Stimulated activated CD4-positive, alpha-beta T cell treated with anti-CD3 and anti-CD28 coated beads, Interleukin-2, amount 100 ng/mL, for 24 hours (primary cell): ENCODE measurements around the gene CDCA8.

ENCODE experiments used
- DNase-seq, 2 donors: peaks; one replicate each; pipeline ENCODE4 v3.0.0-alpha.2; 2020

CDCA8 gene

DNA sequence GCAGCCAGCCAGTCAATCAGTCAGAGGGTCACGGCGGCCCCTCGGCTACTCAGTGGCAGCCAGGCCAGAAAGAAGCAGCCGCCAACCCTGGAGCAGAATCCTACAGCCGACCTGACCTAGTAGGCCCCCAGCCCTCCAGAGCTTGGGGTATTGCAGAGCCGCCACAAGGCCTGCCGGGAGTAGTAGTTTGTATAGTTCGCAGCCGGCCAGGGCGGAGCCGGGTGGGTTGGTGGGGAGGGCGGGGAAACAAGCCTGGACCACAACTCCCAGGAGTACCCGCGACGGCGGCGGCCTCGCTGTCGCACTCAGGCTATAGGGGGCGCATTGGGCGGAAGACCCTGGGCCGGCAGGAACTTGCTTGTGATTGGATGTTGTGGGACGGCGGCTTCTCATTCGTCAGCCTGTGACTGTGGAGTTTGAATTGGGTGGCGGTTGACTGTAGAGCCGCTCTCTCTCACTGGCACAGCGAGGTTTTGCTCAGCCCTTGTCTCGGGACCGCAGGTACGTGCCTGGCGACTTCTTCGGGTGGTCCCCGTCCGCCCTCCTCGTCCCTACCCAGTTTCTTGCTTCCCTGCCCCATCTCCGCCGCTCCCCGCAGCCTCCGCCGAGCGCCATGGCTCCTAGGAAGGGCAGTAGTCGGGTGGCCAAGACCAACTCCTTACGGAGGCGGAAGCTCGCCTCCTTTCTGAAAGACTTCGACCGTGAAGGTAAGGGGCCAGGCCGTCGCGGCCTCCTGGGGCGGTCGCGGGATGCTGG lies at the start of gene CDCA8:
TSS of gene CDCA8 (plus strand) at position 439 of the 756 bp plus-strand sequence. CDS start at position 614, 175 bp downstream.
- peak; percentile 99 for DNase-seq

DNA sequence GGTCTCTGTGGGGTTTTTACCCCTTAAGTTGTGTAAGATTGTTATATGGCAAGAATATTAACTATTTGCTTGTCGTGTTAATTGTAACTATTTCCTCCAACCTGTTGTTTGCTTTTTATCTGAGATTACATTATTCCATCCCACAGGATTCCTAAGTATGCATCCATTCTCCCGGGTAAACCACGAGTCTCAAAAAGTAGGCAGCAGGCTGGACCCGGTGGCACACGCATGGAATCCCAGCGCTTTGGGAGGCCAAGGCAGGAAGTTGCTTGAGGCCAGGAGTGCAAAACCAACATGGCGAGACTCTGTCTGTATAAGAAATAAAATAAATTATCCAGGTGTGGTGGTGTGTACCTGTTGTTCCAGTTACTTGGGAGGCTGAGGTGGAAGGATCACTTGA lies 45.0 kb upstream of the CDCA8 start:
- no peak for DNase-seq

DNA sequence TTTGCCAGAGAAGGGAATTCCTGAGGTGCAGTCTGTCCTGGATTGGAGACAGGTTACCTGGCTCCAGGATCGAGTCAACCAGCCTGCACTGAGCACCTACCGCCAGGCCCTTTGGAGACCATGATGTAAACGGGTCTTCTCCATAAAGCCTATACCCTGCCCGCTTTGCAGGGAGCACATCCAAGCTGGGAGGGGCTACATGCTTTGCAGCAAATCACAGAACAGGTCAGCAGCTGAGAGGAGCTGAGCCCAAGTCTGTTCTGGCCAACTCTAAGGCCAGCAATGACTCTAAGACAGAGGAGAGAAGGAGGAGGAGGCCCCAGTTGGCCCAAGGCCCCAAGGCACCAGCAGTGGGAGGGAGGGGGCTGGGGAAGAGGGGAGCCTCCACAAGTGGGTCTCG lies 42.1 kb upstream of the CDCA8 start:
- no peak for DNase-seq

DNA sequence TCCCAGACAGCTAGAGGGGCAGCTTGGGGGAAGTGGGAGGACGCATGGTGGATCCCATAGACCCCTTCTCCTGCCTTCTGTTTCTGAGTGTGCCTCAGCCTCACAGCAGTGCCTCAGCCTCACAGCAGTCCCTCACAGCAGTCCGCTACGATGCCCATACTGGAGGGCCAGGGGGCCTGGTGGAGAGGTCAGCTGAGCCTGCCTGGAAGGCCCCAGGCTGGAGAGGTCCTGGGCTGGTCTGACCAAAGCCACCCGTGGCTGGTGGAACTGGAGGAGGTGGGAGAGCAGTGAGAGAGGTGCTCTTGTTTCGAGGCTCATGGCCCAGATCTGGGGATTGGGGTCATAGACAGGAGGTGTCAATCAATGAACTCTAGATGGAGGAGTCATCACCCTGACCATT lies 41.6 kb upstream of the CDCA8 start:
- DNase-seq: no peak

DNA sequence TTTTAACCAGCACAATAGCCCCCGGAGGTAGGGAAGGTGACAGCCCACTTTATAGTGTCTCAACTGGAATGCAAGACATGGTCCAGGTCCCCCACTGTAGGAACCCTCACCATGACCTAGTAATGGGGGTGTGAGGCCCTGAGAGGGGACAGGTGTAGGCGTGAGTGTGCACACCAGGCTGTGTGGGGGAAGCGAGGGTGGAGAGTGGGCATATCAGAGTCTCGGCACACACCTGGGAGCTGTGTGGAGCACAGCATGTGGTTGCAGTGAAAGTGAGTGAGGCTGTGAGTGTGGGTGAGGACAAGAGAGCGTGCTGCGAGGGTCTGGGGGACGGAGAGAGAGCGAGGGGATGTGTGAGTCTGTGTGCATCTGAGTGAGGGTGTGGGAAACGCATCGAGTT lies 40.5 kb upstream of the CDCA8 start:
- no peak for DNase-seq

DNA sequence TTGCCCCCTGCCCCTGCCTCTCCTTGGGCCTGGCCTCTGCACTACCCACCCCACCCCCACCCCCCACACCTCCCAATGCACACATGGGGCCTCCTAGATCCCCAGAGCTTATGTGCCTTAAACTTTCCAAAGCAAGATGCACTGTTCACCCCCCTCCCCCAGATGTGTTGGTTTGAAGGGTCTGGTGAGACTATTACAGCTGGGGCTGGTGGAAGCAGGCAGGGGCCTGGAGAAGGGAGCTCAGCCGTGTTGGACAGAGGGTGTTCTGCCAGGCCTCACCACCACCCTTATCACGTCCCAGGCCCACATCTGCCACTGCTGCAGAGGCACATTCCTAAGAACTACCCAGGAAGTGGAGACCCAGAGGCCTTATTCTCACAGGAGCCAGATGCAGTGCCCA lies 39.3 kb upstream of the CDCA8 start:
- no peak for DNase-seq

DNA sequence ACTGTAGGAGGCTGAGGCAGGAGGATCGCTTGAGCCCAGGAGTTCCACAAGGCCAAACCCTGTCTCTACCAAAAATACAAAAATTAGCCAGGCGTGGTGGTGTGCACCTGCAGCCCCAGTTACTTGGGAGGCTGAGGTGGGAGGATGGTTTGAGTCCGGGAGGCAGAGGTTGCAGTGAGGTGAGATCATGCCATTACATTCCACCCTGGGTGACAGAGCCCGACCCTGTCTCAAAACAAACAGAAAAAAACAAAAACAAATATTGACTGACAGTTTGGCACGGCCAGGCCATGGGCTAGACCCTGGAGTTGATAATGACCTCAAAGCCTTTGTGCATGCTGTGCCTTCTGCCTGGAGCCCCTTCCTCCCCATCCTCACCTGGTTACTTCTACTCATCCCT lies 38.4 kb upstream of the CDCA8 start:
- DNase-seq: no peak

DNA sequence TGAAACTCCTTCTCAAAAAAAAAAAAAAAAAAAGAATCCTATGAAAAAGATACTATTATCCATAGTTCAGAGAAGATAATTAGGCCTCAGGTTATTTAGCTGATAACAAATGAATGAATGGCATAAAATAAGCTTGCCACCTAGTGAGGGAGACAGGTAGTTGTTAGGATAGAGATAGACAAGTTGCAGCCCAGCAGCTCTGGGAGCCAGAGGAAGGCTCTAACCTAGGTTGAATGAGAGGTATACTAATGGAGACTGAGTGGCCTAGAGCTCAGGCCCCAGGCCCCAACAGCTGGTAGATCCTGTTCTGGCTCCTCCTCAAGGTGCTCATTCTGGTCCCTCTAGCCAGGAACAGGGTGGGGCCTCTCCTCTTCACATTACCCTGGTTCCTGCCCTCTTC lies 37.0 kb upstream of the CDCA8 start:
- DNase-seq: no peak

DNA sequence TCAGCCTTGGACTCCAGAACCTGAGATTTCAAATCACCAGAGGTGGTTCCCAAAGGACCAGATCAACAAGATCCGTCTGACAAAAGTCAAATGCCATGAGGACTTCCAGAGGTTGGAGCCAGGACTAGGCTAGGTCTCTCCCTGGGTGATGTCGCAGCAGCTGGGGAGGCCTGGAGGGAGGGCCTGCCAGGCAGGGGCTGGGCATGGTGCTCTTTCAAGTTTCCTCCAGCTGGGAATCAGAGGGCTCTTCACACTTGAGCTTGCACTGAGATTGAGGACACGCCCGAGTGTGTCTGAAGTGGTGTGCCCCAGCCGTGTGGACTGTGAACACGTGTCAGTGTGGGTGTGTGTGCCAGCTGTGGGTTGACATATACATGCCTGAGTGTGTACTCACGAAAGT lies 36.3 kb upstream of the CDCA8 start:
- no peak for DNase-seq

DNA sequence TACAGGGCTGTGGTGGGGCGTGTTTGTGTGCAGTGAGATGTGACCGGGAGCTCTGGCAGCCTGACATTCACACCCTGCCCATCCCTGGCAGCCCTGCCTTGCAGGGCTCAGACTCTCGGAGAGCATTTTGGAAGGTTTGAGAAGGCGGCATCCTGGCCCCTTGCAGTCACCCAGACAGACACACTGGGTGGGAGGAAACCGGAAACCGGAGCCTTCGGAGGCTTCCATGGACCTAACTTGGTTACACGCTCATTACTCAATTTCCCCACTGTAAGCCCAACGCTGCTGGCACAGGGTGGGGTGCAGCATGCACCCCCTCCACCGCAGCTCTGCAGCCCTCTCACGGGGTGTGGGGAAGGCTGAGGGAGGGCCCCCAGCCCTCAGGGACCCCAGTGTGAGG lies 35.4 kb upstream of the CDCA8 start:
- no peak for DNase-seq

DNA sequence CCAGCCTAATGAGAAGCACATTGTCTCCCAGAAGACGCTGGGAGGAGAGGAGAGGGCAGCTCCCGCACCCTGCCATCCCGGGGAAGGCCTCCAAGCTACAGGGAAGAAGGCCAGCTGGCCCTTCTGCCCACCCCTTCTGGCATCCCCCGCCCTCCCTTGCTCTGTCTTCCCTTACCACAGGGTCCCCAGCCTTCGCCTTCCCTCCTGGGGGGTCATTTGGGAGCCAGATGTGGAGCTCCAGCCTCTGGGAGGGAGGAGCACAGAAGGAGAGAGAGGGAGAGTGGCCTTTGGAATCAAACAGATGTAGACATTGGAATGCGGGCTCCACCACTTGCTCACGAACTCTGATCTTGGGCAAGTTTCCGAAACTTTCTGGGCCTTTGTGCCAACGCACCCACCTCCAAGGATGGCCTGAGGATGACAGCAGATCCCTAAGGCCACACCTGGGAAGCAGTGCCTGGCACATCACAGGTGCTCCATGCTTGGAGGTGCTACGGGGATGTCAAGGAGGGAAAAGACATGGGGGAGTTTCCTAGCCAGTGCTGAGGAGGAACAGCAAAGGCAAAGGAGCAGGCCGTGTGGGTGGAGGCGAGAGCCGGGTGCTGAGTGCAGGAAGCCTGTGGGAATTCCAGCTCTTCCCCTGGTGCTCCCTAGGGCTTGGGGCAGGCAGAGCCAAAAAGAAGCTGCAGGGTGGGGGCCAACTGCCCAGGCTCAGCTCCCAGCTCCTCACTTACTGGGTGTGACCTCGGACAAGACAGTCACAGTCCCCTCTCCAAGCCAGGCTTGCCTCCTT lies 34.5 kb upstream of the CDCA8 start:
- no peak for DNase-seq

DNA sequence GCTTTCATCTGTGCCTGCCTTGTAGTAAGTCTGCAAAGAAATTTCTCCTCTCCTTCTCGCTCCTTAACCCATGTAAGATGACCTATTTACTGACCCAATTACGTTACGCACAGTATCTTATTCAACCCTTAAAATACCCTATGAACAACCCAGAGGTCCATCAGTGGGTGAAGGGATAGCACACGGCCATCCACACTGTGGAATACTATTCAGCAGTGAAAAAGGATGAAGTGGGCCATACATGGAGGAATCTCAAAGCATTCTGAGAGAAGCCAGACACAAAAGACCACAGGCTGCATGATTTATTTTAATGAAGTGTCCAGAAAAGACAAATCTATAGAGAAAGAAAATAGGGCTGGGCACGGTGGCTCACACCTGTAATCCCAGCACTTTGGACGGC lies 33.8 kb upstream of the CDCA8 start:
- no peak for DNase-seq

DNA sequence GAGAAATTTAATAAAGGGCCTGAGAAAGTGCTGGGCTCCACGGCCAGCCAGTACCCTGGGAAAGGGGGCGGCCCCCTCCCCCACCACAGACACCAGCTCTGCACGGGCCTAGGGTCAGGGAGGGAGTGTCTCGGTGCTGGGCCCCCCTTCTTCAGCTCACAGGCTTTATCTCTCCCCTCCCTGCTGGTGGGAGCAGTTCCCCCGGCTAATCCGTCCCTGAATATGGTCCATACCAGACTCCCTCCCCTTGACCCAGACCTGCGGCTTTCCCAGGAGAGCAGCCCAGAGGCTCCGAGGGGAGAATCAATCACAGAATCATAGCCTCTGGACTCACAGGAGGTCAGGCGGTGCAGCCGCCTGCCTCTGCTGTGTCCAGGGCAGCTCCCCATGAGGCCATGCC lies 31.7 kb upstream of the CDCA8 start:
- no peak for DNase-seq

DNA sequence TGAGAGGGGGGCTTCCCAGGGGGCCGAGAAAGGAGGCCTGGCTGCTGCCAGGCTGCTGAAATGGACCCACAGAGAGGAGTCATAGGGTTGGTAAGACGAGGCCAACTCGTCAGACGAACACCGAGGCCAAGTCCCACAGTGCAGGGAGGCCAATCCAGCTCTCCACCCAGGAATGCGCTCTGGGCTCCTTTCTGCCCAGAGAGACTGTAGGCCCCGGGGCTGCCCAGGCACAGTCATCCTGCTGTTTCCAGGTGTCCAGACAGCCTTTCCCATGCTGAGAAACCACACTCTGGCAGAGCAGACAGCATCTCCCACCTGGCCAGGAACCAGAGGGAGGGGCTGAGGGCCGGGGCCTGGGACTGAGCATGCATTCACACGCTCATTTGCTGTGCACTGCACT lies 30.9 kb upstream of the CDCA8 start:
- no peak for DNase-seq

DNA sequence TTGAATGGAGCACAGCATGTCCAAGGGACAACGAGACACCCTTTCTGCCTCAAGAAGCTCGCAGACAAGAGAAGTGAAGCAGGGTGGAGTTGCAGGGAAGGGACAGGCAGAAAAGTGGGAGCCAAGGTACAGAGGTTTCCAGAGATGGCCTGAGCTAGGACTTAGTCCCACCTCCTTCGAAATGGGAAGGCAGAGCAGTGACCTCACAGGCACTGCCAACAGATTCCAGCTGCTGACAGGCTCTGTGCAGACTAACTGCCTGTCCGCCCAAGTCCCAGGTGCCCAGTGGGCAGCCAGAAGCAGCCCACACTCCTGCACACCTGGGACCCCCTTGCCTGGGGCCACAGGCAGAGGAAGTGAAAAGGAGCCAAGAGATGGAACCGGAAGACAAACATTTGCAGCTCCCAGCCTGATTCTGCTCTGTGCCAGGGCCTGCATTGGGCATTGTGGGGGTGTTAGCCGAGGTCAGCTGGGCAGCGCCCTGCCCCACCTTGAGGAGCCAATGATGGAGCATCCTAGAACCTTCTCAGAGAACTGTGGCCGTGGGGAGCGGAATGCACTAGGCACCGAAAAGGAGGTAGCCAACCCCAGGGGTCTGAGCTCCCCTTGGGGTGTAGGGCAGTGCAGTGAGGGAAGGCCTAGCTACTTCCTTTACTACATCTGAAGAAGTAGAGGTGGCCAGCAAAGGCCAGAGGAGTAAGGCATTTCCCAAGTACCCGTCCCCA lies 30.1 kb upstream of the CDCA8 start:
- DNase-seq: no peak

DNA sequence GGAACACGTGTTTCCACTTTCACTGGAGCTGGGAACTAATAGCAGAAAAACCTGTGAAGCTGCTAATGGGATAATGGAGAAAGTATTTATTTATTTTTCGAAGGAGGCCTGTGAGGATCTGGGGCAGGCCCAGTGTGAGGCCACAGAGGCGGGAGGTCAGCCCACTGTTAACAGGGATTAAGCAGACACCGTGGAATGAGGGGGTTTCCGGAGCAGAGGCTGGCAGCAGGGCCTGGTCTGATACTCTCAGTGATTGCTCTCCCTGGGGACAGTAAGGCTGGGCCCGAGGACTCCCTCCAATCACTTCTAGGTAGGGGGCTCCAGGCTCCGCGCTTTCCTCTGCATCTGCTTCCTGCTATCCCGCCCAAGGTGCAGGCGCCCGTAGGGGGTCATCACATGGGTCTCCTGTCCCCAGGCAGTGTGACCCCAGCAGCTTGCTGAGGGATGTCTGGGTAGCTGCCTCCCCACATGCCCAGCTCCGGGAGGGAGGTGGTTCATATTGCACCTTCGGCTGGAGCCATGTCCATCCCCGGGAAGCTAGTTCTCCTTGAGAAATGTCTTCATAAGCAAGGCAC lies 28.8 kb upstream of the CDCA8 start:
- no peak for DNase-seq

DNA sequence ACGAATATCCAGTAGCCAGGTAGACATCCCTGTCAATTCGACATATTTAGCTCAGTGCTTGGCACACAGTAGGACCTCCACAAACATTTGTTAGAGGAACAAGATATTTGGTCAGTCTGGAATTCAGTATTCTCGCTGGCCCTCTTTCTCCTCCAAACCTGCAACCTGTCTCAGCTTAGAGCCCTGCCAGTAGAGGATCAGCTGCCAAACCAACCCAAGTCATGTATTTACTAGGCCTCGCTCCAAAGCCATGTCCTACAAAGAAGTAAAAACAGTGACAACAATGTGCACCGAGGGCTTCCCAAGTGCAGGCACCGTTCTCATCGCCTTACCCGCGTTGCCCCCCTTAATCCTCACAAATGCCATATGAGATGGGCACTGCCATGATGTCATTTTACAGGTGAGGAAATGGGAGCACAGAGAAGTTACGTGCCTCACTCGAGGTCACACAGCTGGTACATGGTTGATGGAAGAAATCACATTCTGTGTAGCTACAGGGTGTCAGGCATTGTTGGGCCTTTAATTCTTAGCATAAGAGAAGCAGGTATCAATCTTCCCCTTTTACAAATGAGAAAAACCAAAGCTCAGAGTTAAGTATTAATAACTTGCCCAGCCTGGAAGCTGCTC lies 26.0 kb upstream of the CDCA8 start:
- no peak for DNase-seq

DNA sequence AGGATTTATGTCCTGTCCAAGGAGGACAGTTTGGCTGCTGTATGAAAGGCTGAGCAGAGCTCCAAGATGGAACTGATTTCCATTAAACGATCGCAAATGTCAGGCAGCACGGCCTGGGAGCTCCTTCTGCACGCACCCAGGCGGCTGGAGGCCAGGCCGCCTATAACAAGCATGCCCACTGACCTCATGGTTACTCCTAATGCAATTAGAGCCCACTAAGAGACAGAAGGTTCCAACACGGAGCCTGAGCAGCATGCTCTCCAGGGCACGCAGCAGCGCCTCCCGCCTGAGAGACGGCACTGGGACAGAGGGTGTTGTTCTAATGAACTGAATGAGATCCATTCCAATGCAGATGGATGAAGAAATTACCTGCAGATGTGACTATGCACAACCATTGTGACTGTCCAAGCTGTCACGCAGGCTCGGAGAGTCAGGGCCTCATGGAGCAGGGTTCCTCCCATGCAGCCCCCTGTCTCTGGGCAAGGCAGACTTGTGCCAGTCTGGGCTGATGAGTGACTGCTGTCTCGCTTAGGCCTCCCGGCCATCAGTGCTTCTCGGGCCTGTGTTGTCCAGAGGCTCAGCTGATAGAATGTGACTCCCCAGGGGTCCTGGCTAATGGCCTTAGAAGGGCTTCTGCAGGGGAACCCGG lies 25.2 kb upstream of the CDCA8 start:
- no peak for DNase-seq

DNA sequence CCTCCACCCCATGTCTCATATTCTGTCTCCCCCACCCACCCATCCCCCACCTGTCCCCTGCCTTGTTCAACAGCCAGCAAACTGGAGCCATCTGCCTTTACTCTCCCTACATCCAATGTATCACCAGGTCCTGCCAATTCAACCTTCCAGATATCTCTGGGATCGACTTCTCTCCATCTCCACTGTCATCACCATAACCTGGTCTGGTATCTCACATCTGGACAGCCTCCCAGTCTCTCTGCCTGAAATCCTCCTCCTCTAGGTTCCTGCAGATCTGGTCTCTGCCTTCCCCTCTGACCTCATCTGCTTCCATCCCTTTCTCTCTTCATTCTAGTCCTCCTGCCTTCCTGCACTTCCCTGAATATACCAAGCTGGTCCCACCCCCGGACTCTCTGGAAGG lies 22.2 kb upstream of the CDCA8 start:
- no peak for DNase-seq

DNA sequence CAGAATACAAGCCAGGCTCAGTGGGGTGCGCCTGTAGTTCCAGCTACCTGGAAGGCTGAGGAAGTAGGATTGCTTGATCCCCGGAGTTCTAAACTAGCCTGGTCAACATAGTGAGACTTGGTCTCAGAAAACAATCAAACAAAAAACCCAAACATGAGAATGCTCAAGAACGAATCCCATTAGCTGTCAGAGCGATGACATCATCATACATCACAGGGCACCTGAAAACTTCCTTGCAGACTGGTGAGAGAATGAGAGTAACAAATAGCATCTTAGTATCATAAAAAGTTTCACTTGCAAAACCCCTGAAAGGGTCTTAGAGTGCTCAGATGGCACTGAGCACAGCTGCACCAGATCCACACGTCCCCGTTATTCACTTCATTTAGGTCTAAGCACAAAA lies 21.1 kb upstream of the CDCA8 start:
- no peak for DNase-seq

DNA sequence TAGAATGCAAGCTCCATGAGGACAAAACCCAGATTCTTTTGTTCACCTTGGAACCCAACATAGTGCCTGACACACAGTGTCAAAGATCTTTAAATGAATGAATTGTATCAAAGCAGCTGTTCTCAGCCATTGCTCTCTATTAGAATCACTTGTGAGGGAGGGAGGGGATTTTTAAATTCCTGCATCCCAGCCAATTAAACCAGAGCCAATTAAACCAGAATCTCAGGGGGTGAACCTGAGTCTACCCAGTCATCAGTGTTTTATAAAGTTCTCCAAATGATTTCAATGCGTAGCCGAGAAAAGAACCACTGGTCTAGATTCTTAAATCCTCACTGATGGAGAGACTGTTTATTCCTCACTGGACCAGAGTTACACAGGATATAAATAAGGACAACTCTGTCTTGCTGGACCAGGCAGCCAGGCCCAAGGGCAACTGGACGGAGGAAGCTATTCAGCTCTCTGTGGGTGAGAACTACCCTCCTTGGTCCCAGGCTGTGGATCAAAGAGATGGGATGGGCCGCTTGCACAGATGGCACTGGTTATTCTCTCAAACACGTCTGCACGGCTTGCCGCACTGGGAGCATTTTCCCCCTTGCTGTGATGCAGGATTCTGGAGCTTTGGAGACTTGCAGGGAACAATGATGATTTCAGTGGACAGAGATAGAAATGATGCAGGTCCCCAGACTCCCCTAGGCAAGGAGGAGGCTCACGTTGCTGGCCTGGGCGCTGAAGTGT lies 20.0 kb upstream of the CDCA8 start:
- no peak for DNase-seq

DNA sequence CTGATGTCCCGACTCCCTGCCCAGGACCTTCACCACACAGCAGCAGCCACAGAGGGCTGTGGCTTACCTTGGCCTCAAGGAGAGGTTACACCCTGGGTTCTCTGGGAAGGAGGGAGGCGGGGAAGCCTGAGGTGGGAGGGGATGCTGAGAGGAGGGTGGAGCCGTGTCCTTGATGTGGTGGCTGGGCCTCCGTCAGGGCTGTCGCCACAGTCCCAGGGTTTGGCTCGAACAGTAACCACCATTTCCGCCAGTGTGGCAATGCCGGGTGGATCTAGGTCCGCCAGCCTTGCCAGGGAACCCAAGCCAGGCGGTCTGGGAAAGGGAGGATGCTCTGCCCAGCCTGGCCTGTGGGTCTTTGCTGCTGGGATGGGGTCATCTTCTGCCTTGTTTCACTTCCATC lies 18.4 kb upstream of the CDCA8 start:
- DNase-seq: peak; percentile 39 to 74
